ENCODE measurements around the gene MYO5C.

Gene MYO5C

GRCh38 chr15:52329150-52329549 lies 33.5 kb upstream of the MYO5C start:
- no peaks in the 10 kb centered on the region for H3K9me3 ChIP-seq (ENCODE audit: control insufficient read depth, low read length)
- no peak overlapping the region for H3K23ac ChIP-seq (ENCODE audit: low read length in 2 of 2)
- H3K79me1 ChIP-seq (replicated peaks; ENCODE audit: low read length, poor library complexity, severe bottlenecking): peaks cover 3% of the 10 kb centered on the region
- WGBS: 94% methylated on average over 2 of the region's 2 CpGs
- no peak overlapping the region for H2AFZ ChIP-seq (ENCODE audit: low read depth, low read length)
- no peaks in the 10 kb centered on the region for H3K27me3 ChIP-seq (ENCODE audit: control insufficient read depth in 1 of 2, insufficient read depth in 1 of 2, low read length in 2 of 2)
- no peak overlapping the region for H2BK120ac ChIP-seq (ENCODE audit: low read depth, low read length)
- no peak for DNase-seq
- H3K18ac ChIP-seq (ENCODE audit: low read depth in 1 of 2, low read length in 2 of 2): no peak overlapping the region
- H3K4ac ChIP-seq (ENCODE audit: low read depth in 1 of 2, low read length in 2 of 2): no peak overlapping the region
- no peak overlapping the region for H4K91ac ChIP-seq (ENCODE audit: low read length)
- no peak overlapping the region for H4K8ac ChIP-seq (ENCODE audit: low read length)
- no peak overlapping the region for H2AK5ac ChIP-seq (ENCODE audit: low read length, severe bottlenecking)
- H3K4me2 ChIP-seq (ENCODE audit: low read length, poor library complexity, severe bottlenecking): no peak overlapping the region
- no peak overlapping the region for H2BK12ac ChIP-seq (ENCODE audit: low read length in 2 of 2)
- no peak overlapping the region for H3K4me3 ChIP-seq (ENCODE audit: insufficient read depth in 1 of 2, low read depth in 1 of 2, low read length in 2 of 2)
- H3K14ac ChIP-seq (ENCODE audit: low read length in 2 of 2): no peak overlapping the region
- H2BK5ac ChIP-seq (ENCODE audit: low read depth, low read length, poor library complexity, severe bottlenecking): no peak overlapping the region
- no peak overlapping the region for H2BK15ac ChIP-seq (ENCODE audit: low read depth, poor library complexity, severe bottlenecking)
- H3K4me1 ChIP-seq (ENCODE audit: control insufficient read depth, insufficient read depth, low read depth, low read length): peaks cover 1% of the 10 kb centered on the region
- H3K36me3 ChIP-seq (ENCODE audit: control insufficient read depth in 1 of 2, insufficient read depth in 2 of 2, low read depth in 1 of 2, low read length in 2 of 2): peaks cover 3 to 58% of the 10 kb centered on the region in 2 experiments
- no peak overlapping the region for H3K27ac ChIP-seq (ENCODE audit: low read length, poor library complexity, severe bottlenecking)
- H3K9ac ChIP-seq (ENCODE audit: low read length): no peak overlapping the region

DNA sequence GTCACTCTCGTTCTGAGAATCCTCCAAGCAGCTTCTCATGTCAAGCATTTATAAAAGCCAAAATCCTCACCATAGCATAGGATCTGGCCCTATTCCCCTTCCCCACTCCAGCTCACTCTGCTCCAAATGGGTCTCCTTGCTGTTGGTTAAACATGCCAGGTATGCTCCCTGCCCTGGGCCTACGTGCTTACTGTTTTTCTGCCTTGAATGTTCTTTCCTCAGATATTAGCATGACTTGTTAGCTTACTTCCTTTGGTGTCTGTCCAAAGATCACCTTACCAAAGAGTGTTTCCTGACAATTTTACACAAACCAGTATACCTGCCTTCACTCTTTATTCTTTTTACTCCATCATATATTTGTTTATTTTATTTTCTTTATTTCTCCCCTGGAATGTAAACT lies 33.1 kb upstream of the MYO5C start:
- Histone ChIP-seq H2BK120ac (ENCODE audit: low read depth, low read length) (no peak overlapping the region), H3K27me3 (ENCODE audit: control insufficient read depth in 1 of 2, insufficient read depth in 1 of 2, low read length in 2 of 2) (no peaks in the 10 kb centered on the region), H3K9ac (ENCODE audit: low read length) (no peak overlapping the region), H3K27ac (ENCODE audit: low read length, poor library complexity, severe bottlenecking) (no peak overlapping the region), H4K8ac (ENCODE audit: low read length) (no peak overlapping the region), H2AFZ (ENCODE audit: low read depth, low read length) (no peak overlapping the region), H2BK12ac (ENCODE audit: low read length in 2 of 2) (no peak overlapping the region), H3K9me3 (ENCODE audit: control insufficient read depth, low read length) (no peaks in the 10 kb centered on the region), H2BK5ac (ENCODE audit: low read depth, low read length, poor library complexity, severe bottlenecking) (no peak overlapping the region), H3K36me3 (ENCODE audit: control insufficient read depth in 1 of 2, insufficient read depth in 2 of 2, low read depth in 1 of 2, low read length in 2 of 2) (peaks cover 3 to 55% of the 10 kb centered on the region in 2 experiments), H3K4me3 (ENCODE audit: insufficient read depth in 1 of 2, low read depth in 1 of 2, low read length in 2 of 2) (no peak overlapping the region), H3K4me1 (ENCODE audit: control insufficient read depth, insufficient read depth, low read depth, low read length) (peaks cover 1% of the 10 kb centered on the region), H4K91ac (ENCODE audit: low read length) (no peak overlapping the region), H3K14ac (ENCODE audit: low read length in 2 of 2) (no peak overlapping the region), H3K23ac (ENCODE audit: low read length in 2 of 2) (no peak overlapping the region), H2AK5ac (ENCODE audit: low read length, severe bottlenecking) (no peak overlapping the region), H3K4me2 (ENCODE audit: low read length, poor library complexity, severe bottlenecking) (no peak overlapping the region), H3K79me1 (replicated peaks; ENCODE audit: low read length, poor library complexity, severe bottlenecking) (peaks cover 3% of the 10 kb centered on the region), H3K4ac (ENCODE audit: low read depth in 1 of 2, low read length in 2 of 2) (no peak overlapping the region), H3K18ac (ENCODE audit: low read depth in 1 of 2, low read length in 2 of 2) (no peak overlapping the region), H2BK15ac (ENCODE audit: low read depth, poor library complexity, severe bottlenecking) (no peak overlapping the region)
- DNase-seq: no peak
- 92% methylated on average over 2 of the region's 2 CpGs for WGBS

DNA sequence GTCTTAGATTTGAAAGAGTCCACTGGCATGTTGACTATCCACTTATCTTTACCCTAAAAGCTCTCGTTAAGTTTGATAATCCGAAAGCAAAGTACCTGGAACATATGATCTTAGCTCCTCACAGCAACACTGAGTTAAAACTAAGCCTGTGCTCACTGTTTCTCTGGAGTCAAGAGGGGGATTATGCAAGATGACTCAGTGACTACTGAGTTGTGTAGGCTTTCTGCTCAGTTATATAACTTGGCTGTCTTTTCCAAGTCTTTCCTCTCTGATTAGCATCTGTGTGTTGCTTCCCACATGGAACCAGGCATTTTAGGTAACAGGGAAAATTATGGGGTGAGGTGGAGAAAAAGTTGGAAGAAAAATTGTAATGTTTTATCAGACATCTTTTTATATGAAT lies 31.2 kb upstream of the MYO5C start:
- H2AK5ac ChIP-seq (ENCODE audit: low read length, severe bottlenecking): no peak overlapping the region
- peak overlapping the region; percentile 12 for H3K9ac ChIP-seq (ENCODE audit: low read length)
- no peak overlapping the region for H3K18ac ChIP-seq (ENCODE audit: low read depth in 1 of 2, low read length in 2 of 2)
- no peak overlapping the region for H4K91ac ChIP-seq (ENCODE audit: low read length)
- H3K36me3 ChIP-seq (ENCODE audit: control insufficient read depth in 1 of 2, insufficient read depth in 2 of 2, low read depth in 1 of 2, low read length in 2 of 2): peaks cover 7 to 69% of the 10 kb centered on the region in 2 experiments
- no peak overlapping the region for H3K27ac ChIP-seq (ENCODE audit: low read length, poor library complexity, severe bottlenecking)
- no peak overlapping the region for H4K8ac ChIP-seq (ENCODE audit: low read length)
- no peak overlapping the region for H2BK5ac ChIP-seq (ENCODE audit: low read depth, low read length, poor library complexity, severe bottlenecking)
- no peak overlapping the region for H2AFZ ChIP-seq (ENCODE audit: low read depth, low read length)
- 100% methylated on average over 2 of the region's 2 CpGs for WGBS
- DNase-seq: peak; percentile 32
- no peaks in the 10 kb centered on the region for H3K27me3 ChIP-seq (ENCODE audit: control insufficient read depth in 1 of 2, insufficient read depth in 1 of 2, low read length in 2 of 2)
- no peaks in the 10 kb centered on the region for H3K9me3 ChIP-seq (ENCODE audit: control insufficient read depth, low read length)
- H3K23ac ChIP-seq (ENCODE audit: low read length in 2 of 2): no peak overlapping the region
- no peak overlapping the region for H3K4me3 ChIP-seq (ENCODE audit: insufficient read depth in 1 of 2, low read depth in 1 of 2, low read length in 2 of 2)
- no peak overlapping the region for H2BK12ac ChIP-seq (ENCODE audit: low read length in 2 of 2)
- H2BK120ac ChIP-seq (ENCODE audit: low read depth, low read length): no peak overlapping the region
- no peak overlapping the region for H3K4me2 ChIP-seq (ENCODE audit: low read length, poor library complexity, severe bottlenecking)
- peaks cover 1% of the 10 kb centered on the region for H3K4me1 ChIP-seq (ENCODE audit: control insufficient read depth, insufficient read depth, low read depth, low read length)
- no peak overlapping the region for H2BK15ac ChIP-seq (ENCODE audit: low read depth, poor library complexity, severe bottlenecking)
- no peak overlapping the region for H3K4ac ChIP-seq (ENCODE audit: low read depth in 1 of 2, low read length in 2 of 2)
- peaks cover 3% of the 10 kb centered on the region for H3K79me1 ChIP-seq (replicated peaks; ENCODE audit: low read length, poor library complexity, severe bottlenecking)
- H3K14ac ChIP-seq (ENCODE audit: low read length in 2 of 2): no peak overlapping the region

- Histone ChIP-seq H2BK5ac (ENCODE audit: low read depth, low read length, poor library complexity, severe bottlenecking) (no peak overlapping the region), H3K4ac (ENCODE audit: low read depth in 1 of 2, low read length in 2 of 2) (no peak overlapping the region), H2BK12ac (ENCODE audit: low read length in 2 of 2) (no peak overlapping the region), H3K27me3 (ENCODE audit: control insufficient read depth in 1 of 2, insufficient read depth in 1 of 2, low read length in 2 of 2) (no peaks in the 10 kb centered on the region), H2BK120ac (ENCODE audit: low read depth, low read length) (no peak overlapping the region), H3K14ac (ENCODE audit: low read length in 2 of 2) (no peak overlapping the region), H3K4me3 (ENCODE audit: insufficient read depth in 1 of 2, low read depth in 1 of 2, low read length in 2 of 2) (no peak overlapping the region), H2AK5ac (ENCODE audit: low read length, severe bottlenecking) (no peak overlapping the region), H3K23ac (ENCODE audit: low read length in 2 of 2) (no peak overlapping the region), H3K4me2 (ENCODE audit: low read length, poor library complexity, severe bottlenecking) (no peak overlapping the region), H2BK15ac (ENCODE audit: low read depth, poor library complexity, severe bottlenecking) (no peak overlapping the region), H4K8ac (ENCODE audit: low read length) (no peak overlapping the region), H3K4me1 (ENCODE audit: control insufficient read depth, insufficient read depth, low read depth, low read length) (no peaks in the 10 kb centered on the region), H3K36me3 (ENCODE audit: control insufficient read depth in 1 of 2, insufficient read depth in 2 of 2, low read depth in 1 of 2, low read length in 2 of 2) (peaks cover 18 to 83% of the 10 kb centered on the region in 2 experiments), H4K91ac (ENCODE audit: low read length) (no peak overlapping the region), H2AFZ (ENCODE audit: low read depth, low read length) (no peak overlapping the region), H3K9me3 (ENCODE audit: control insufficient read depth, low read length) (no peaks in the 10 kb centered on the region), H3K18ac (ENCODE audit: low read depth in 1 of 2, low read length in 2 of 2) (no peak overlapping the region), H3K79me1 (replicated peaks; ENCODE audit: low read length, poor library complexity, severe bottlenecking) (peaks cover 3% of the 10 kb centered on the region), H3K27ac (ENCODE audit: low read length, poor library complexity, severe bottlenecking) (no peak overlapping the region), H3K9ac (ENCODE audit: low read length) (no peak overlapping the region)
- no peak for DNase-seq
- WGBS: 56% methylated on average over 1 of the region's 1 CpG
These were observed 28.5 kb upstream of the MYO5C start for GRCh38 chr15:52324109-52324508.

All from mesenchymal stem cell (in vitro differentiated cells and primary cell).